GM21360 (cell line): Measurements from ENCODE around the gene LRRC3.
"Not testable (repeated sequence)": the region's sequence is repeated elsewhere in the genome, so short reads cannot be mapped to it uniquely, and the experiment has no call there.

Source experiments
- ATAC-seq: cut with Tn5 transposase; IDR thresholded peaks from one replicate; pipeline ENCODE4 v1.9.1; 2021; ENCODE audit warnings: mild to moderate bottlenecking, moderate library complexity; ENCODE audit not compliant: unreplicated experiment

LRRC3 gene

GRCh38 chr21:44454747-44455523 is at the start of gene LRRC3:
LRRC3 (plus strand) TSS chr21:44455510; CDS start chr21:44456645, 1,135 bp downstream.
- ATAC-seq = no peak

- ATAC-seq = no peak
Measured at GRCh38 chr21:44405948-44406872, 49.1 kb upstream of the LRRC3 start.

DNA sequence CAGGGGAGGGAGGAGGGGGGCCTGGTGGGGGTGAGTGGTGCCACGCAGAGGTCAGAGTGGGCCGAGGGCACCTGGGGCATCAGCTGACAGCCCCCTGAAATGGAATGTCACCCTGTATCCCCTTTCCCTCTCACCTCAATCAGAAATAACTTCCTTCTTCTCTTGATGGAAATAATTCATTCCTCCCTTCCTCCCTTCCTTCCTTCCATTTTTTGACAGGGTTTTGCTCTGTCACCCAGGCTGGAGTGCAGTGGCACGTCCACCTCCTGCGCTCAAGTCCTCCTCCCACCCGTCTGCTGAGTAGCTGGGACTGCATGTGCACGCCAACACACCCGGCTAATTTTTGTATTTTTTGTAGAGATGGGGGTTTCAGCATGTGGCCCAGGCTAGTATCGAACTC is 48.4 kb upstream of the LRRC3 start:
- no peak for ATAC-seq

DNA sequence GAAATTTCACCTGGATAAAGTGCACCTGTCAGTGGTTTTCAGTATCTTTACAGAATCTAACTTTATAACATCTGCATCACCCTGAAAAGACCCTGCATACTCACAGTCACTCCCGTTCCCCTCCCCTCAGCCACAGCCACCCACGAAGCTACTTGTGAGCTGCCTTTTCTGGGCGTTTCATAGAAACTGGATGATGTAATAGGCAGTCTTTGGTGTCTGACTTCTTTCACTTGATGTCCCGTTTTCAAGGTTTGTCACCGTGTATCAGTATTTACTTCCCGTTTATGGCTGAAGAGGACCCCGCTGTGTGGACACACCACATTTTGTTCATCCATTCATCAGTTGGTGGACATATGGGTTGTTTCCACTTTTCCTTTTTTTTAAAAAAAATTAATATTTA is 47.8 kb upstream of the LRRC3 start:
- no peak for ATAC-seq

- ATAC-seq = no peak
Measured at GRCh38 chr21:44408226-44408625, 47.1 kb upstream of the LRRC3 start.

DNA sequence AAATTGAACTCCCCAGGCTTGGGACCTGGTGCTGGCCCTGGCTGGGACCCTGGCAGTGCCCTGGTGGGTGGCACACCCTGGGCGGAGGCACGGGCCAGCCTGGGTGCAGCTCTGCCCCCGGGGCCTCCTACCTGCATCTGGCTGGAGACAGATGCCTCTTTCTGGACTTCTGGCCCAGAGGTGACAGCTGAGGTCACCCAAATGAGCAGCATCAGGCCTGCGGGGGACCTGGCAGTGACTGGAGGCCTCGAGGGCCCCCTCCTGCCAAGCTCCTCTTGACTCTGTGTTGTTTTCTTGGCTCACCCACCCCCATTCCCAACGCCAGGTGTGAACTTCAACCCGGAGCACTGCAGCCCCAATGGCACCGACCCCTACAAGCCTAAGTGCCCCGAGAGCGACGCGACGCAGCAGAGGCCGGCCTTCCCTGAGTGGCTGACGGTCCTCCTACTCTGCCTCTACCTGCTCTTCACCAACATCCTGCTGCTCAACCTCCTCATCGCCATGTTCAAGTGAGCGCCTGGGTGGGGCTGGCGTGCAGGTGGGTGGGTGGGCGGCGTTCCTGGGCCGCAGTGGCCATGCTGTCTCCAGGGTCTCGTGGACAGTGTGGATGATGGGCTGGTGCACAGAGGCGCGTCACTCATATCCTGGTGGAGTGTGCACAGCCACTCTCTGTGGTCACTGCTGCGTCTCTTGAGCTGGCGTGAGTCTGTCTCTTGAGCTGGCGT is 41.6 kb upstream of the LRRC3 start:
- no peak for ATAC-seq

DNA sequence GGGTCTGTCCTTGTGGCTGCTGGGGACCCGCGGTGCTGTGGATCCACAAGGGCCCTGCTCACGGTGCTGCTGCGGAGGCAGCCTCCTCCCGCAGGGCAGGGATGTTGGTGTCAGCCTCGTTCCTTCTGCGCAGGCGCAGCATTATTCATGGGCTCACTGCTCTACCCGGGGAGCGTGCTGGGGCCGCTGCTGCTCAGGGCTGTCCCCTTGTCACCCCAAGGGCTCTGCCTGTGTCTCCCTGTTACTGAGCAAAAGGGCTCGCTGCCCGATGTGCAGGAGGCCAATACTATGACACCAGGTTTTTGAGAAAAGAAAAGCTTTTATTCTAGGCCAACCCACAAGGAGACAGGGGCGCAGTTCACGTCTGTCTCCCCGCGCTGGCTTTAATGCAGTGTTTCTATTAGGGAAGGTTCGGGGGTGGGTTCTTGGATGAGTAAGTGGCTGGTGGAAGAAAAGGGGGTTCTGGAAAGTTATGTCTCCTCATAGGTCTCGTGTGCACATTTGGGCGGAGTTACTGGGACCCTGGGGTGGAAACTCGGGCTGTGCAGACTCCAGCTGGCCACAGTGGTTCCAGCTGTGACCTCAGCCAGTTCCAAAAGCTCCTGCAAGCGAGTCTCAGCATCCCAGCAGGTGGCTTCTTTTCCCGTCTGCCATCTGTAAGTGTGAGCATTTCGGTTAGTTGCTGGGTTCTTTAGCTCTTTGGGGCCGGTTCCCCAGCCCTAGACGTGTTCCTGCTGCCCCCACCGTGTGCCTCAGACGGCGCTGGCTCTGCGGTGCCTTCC is 40.8 kb upstream of the LRRC3 start:
- no peak for ATAC-seq

DNA sequence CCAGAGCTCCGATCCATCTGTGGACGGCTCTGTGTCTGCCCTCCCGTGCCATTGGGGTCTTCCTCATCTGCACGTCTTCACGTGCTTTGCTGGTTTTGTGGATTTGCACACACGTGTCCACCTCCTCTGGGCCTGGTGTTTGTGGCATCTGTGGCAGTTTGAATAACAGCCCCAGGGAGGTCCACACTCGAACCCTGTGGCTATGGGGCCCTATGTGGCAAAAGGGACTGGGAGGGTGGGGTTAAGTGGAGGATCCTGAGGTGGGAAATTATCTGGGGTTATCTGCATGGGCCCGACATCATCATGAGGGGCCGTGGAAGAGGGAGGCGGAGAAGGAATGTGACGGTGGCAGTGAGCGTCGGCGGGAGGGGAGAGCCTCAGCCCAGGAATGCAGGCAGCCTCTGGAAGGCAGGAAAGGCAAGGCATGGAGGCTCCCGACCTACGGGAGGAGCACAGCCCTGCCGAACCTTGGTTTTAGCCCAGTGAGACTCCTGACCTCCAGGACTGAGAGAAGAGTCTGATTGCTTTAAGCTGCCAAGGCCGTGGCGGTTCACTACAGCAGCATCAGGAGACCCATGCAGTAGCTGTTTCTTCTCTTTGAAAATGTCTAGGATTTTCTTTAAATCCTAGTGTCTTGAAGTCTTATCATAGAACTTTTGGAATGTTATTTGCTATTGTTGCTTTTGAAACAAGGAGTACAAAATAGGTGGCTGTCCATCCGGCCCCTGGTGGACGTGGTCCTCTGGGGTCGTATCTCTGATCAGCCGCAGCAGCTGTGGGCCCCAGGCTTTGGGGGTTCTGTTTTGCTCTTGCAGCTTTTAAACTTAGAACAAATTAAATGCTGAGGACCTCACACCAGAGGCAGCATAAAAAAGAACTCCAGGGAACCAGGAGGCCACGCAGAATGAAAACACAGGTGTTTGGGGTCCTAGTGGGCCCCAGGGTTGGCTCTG is 40.0 kb upstream of the LRRC3 start:
- ATAC-seq = no peak

GRCh38 chr21:44416193-44416592 is 39.1 kb upstream of the LRRC3 start:
- ATAC-seq = no peak

DNA sequence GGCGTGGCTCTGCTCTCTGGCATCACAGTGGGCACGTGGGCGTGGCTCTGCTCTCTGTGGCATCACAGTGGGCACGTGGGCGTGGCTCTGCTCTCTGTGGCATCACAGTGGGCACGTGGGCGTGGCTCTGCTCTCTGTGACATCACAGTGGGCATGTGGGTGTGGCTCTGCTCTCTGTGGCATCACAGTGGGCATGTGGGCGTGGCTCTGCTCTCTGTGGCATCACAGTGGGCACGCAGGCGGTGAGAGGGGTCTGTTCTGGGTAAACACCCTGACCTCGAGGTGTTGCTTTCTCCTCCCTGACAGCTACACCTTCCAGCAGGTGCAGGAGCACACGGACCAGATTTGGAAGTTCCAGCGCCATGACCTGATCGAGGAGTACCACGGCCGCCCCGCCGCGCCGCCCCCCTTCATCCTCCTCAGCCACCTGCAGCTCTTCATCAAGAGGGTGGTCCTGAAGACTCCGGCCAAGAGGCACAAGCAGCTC is 37.6 kb upstream of the LRRC3 start:
- not testable (repeated sequence) for ATAC-seq

- ATAC-seq = no peak
Measured at GRCh38 chr21:44418108-44418875, 37.0 kb upstream of the LRRC3 start.

- no peak for ATAC-seq
Measured at GRCh38 chr21:44418876-44419230, 36.5 kb upstream of the LRRC3 start.

GRCh38 chr21:44419679-44420078 is 35.6 kb upstream of the LRRC3 start:
- no peak for ATAC-seq

- no peak for ATAC-seq
Measured at GRCh38 chr21:44420416-44421205, 34.7 kb upstream of the LRRC3 start.

DNA sequence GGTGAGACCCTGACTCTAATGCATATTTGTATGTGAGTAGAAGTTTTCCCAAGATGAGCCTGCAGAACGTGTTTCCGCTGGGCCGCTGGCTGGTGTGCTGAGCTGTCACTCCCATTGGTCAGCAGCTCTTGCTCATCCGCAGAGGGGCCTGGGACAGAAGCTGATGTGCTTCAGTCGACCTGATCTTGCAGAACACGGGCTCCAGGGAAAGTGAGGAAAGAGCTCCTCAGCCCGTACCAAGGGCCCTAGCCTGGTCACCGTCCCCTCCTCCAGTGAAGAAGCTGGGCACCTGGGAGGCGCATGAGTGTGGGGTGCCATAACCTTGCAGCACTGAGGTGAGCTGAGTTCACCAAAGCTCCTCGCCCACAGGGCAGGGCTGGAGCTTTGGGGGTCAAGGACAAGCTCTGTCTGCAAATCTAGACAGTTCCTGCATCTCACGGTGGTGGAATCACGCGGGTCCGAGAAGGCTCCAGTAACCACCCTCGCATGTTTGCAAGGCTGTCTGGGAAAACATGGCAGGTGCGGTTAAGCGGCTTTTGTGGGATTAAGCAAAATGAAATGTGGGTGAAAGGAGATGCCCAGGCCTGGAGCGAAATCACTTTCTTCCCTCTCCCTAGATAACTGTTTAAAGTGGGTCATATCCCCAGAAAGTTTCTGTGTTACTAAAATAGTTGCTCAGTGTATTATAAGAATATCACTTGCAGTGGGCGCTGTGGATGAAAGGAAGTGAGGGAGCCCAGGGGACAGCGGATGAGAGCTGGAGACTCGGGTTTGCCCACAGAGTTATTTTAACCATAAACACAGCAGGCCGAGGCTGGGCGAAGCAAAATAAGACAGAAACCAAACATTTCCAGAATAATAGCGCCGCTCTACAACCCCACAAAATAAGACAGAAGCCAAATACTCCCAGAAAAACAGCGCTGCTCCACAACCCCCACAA is 33.1 kb upstream of the LRRC3 start:
- ATAC-seq = no peak

- ATAC-seq = no peak
Measured at GRCh38 chr21:44423312-44423821, 31.9 kb upstream of the LRRC3 start.
